Neural progenitor cell (in vitro differentiated cells): ENCODE measurements around the gene LAMB4. TPM values are rescaled to one million over a fixed set of nuclear protein-coding genes. Genes with fewer than 3 reads are reported as not detected.

ENCODE experiments used
- DNase-seq: peaks from one replicate; pipeline ENCODE4 v3.0.0-alpha.2; 2016; ENCODE audit warnings: low spot score
- H2AFZ ChIP-seq: fragments of 200-600 bp; sonication (generic); replicated peaks from 2 replicates; pipeline ENCODE4 v1.6.1; 2016; ENCODE audit warnings: antibody characterized with exemption
- H3F3A ChIP-seq: fragments of 200-600 bp; sonication (generic); 2 replicates; pipeline ENCODE4 v1.6.1; 2016; ENCODE audit warnings: antibody characterized with exemption, low read depth
- H3K27ac ChIP-seq: fragments of 200-600 bp; sonication (generic); 2 replicates; pipeline ENCODE4 v1.5.1; 2016; ENCODE audit warnings: mild to moderate bottlenecking
- H3K27me3 ChIP-seq: fragments of 200-600 bp; sonication (generic); 2 replicates; pipeline ENCODE4 v1.6.1; 2016; ENCODE audit warnings: mild to moderate bottlenecking, moderate library complexity
- H3K36me3 ChIP-seq: fragments of 200-600 bp; sonication (generic); 2 replicates; pipeline ENCODE4 v1.5.1; 2016
- H3K4me1 ChIP-seq: fragments of 200-600 bp; sonication (generic); 2 replicates; pipeline ENCODE4 v1.6.1; 2016; ENCODE audit warnings: mixed run types
- H3K4me2 ChIP-seq: fragments of 200-600 bp; sonication (generic); 2 replicates; pipeline ENCODE4 v1.6.1; 2016
- H3K4me3 ChIP-seq: fragments of 200-600 bp; sonication (generic); 2 replicates; pipeline ENCODE4 v1.5.1; 2016
- H3K79me2 ChIP-seq: fragments of 200-600 bp; sonication (generic); 2 replicates; pipeline ENCODE4 v1.6.1; 2016; ENCODE audit warnings: low read depth
- H3K9ac ChIP-seq: fragments of 200-600 bp; sonication (generic); 2 replicates; pipeline ENCODE4 v1.6.1; 2016
- H3K9me3 ChIP-seq: fragments of 200-600 bp; sonication (generic); 2 replicates; pipeline ENCODE4 v1.5.1; 2016; ENCODE audit warnings: low read depth
- H4K20me1 ChIP-seq: fragments of 200-600 bp; sonication (generic); 2 replicates; pipeline ENCODE4 v1.6.1; 2016; ENCODE audit warnings: low read depth
- H3K27ac Mint-ChIP-seq: 3 replicates; pipeline ENCODE4 v1.8.0; 2021; ENCODE audit warnings: mixed read lengths
- H3K27me3 Mint-ChIP-seq: 2 replicates; pipeline ENCODE4 v1.8.0; 2022; ENCODE audit warnings: low read depth, mild to moderate bottlenecking, inconsistent platforms, moderate library complexity, mixed read lengths; ENCODE audit not compliant: insufficient read depth
- H3K36me3 Mint-ChIP-seq: 3 replicates; pipeline ENCODE4 v1.8.0; 2021; ENCODE audit warnings: mixed read lengths
- H3K4me1 Mint-ChIP-seq: 3 replicates; pipeline ENCODE4 v1.8.0; 2021; ENCODE audit warnings: mixed read lengths
- H3K4me3 Mint-ChIP-seq: 3 replicates; pipeline ENCODE4 v1.8.0; 2021; ENCODE audit warnings: mild to moderate bottlenecking, moderate library complexity, mixed read lengths
- H3K9me3 Mint-ChIP-seq: 3 replicates; pipeline ENCODE4 v1.8.0; 2020; ENCODE audit warnings: mixed read lengths
- EZH2 ChIP-seq: fragments of 200-600 bp; sonication (generic); IDR thresholded peaks from 2 replicates; pipeline ENCODE4 v1.6.1; 2017; ENCODE audit warnings: antibody characterized with exemption, mild to moderate bottlenecking, moderate library complexity
- EZH2phosphoT487 ChIP-seq: fragments of 200-600 bp; sonication (generic); IDR thresholded peaks from 2 replicates; pipeline ENCODE4 v1.6.1; 2017; ENCODE audit warnings: antibody characterized with exemption
- total RNA-seq: library from RNA; depleted of rRNA; stranded (reverse); fragments of >200 nt; gene quantifications from 2 replicates; pipeline ENCODE4 v1.2.3, GENCODE V29; 2015; ENCODE audit warnings: low replicate concordance
- TF ChIP-seq, protein P1 (sequence below): fragments of 200-600 bp; sonication (generic); IDR thresholded peaks from 2 replicates; pipeline ENCODE4 v1.5.1; 2017; ENCODE audit warnings: antibody characterized with exemption, mild to moderate bottlenecking

Gene LAMB4
- total RNA-seq, 1 donor from 2014 or later = not detected

DNA sequence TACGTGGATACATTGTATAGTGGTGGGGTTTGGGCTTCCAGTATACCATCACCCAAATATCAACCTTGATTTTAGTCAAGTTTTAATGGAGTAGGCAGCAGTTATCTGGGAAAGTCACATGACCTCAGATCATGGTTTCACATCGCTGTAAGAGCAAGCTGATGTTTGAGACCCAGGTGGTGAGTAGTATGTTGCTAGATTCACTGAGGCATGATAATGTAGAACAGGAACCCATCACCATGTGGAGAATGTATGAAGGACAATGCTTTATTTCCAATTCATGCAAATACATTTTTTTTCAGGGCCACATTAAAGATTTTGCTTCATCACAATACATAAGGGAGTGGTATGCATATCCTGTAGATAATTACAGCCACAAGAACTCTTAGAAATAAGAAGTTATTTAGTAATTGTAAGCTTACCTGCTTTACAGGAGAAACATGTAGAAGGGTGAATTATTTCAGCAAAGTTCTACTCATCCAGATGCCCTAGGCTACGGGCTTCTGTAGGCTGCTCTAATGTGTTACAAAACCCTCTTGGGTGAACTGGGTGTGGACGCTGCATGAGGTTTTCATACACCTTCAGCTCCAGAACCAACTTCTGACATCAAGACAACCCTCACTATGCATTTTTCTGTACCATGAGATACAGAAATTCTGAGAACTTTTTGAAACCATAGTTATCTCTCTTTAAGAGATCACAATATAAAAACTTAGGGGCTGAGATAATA, 27.6 kb upstream of the LAMB4 start:
- no peak overlapping the region for H3K4me3 Mint-ChIP-seq
- H3K4me1 Mint-ChIP-seq = no peaks in the 10 kb centered on the region
- no peaks in the 10 kb centered on the region for H3K36me3 Mint-ChIP-seq
- Histone ChIP-seq H3K27me3 (no peaks in the 10 kb centered on the region), H3K9ac (no peak overlapping the region), H3K4me3 (no peak overlapping the region), H3F3A (no peaks in the 10 kb centered on the region), H3K4me1 (no peaks in the 10 kb centered on the region), H4K20me1 (no peaks in the 10 kb centered on the region), H3K79me2 (no peaks in the 10 kb centered on the region), H2AFZ (no peak overlapping the region), H3K36me3 (no peaks in the 10 kb centered on the region), H3K4me2 (no peak overlapping the region), H3K9me3 (no peaks in the 10 kb centered on the region), H3K27ac (no peak overlapping the region)
- H3K9me3 Mint-ChIP-seq = no peaks in the 10 kb centered on the region
- no peaks in the 10 kb centered on the region for H3K27me3 Mint-ChIP-seq
- H3K27ac Mint-ChIP-seq = no peak overlapping the region
- no peak for DNase-seq
- TF ChIP-seq, protein P1, sequence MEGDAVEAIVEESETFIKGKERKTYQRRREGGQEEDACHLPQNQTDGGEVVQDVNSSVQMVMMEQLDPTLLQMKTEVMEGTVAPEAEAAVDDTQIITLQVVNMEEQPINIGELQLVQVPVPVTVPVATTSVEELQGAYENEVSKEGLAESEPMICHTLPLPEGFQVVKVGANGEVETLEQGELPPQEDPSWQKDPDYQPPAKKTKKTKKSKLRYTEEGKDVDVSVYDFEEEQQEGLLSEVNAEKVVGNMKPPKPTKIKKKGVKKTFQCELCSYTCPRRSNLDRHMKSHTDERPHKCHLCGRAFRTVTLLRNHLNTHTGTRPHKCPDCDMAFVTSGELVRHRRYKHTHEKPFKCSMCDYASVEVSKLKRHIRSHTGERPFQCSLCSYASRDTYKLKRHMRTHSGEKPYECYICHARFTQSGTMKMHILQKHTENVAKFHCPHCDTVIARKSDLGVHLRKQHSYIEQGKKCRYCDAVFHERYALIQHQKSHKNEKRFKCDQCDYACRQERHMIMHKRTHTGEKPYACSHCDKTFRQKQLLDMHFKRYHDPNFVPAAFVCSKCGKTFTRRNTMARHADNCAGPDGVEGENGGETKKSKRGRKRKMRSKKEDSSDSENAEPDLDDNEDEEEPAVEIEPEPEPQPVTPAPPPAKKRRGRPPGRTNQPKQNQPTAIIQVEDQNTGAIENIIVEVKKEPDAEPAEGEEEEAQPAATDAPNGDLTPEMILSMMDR = no peak
- TF ChIP-seq EZH2 (no peak), EZH2phosphoT487 (no peak)

DNA sequence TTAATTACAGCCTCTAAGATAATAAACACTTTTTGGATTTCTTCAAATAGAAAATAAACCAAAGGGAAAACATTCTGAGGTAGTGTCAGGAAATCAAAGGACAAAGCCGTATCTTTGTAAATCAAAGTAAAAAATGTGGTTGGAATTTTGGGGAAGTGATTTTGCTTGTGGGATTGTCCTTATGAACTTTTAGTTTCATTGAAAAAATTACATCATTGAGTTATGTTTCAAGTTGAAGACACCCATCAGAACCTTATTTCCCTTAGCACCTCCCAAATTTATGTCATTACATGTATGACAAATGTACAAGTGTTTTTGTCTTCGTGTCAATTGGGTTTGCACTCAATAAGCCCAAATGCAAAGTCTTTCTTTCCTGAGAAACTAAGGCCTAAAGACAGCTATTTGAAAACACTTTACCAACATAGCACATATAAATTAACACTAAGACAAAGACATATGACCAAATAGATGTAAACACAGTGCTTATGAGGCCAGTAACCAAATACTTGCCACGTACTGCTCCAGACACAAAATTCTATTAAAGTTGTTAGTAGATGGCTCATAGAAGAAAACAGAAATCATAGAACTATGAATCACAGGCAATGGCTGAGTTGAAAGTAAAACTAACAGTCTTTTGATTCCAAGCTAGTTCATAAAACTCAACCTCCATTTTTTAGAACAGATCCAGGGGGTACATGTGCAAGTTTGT, 26.9 kb upstream of the LAMB4 start:
- no peak overlapping the region for H3K27ac Mint-ChIP-seq
- no peaks in the 10 kb centered on the region for H3K9me3 ChIP-seq
- peaks cover 4% of the 10 kb centered on the region for H3K4me1 ChIP-seq
- no peak overlapping the region for H3K4me2 ChIP-seq
- H3K9ac ChIP-seq = no peak overlapping the region
- no peaks in the 10 kb centered on the region for H3K36me3 Mint-ChIP-seq
- H3K9me3 Mint-ChIP-seq = no peaks in the 10 kb centered on the region
- H2AFZ ChIP-seq = no peak overlapping the region
- no peaks in the 10 kb centered on the region for H3K36me3 ChIP-seq
- no peaks in the 10 kb centered on the region for H3K4me1 Mint-ChIP-seq
- H3F3A ChIP-seq = no peaks in the 10 kb centered on the region
- H4K20me1 ChIP-seq = no peaks in the 10 kb centered on the region
- H3K27ac ChIP-seq = no peak overlapping the region
- no peak for DNase-seq
- no peak overlapping the region for H3K4me3 ChIP-seq
- no peaks in the 10 kb centered on the region for H3K27me3 Mint-ChIP-seq
- H3K79me2 ChIP-seq = no peaks in the 10 kb centered on the region
- TF ChIP-seq EZH2 (no peak), EZH2phosphoT487 (no peak)
- TF ChIP-seq, protein P1 = no peak
- H3K4me3 Mint-ChIP-seq = no peak overlapping the region
- no peaks in the 10 kb centered on the region for H3K27me3 ChIP-seq

DNA sequence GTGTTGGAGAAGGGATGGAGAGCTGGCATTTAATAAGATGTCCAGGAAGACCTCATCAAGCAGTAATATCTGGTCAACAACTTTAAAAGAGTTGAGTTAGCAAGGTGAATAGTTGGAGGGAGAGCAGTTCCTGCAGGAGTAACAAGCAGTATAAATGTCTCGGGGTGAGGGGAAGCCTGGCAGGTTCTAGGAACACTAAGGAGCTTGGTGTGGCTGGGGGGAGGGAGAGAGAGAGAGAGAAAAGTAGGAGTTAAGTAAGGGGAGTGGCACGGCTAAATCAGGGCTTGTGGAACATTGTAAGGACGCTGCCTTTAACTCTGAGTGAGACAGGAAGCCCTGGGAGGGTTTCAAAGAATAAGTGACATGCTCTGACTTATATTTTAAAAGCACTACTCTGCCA, 22.0 kb upstream of the LAMB4 start:
- Mint-ChIP-seq H3K9me3 (no peaks in the 10 kb centered on the region), H3K27ac (no peak overlapping the region), H3K27me3 (no peaks in the 10 kb centered on the region), H3K4me1 (no peaks in the 10 kb centered on the region), H3K4me3 (no peak overlapping the region), H3K36me3 (no peaks in the 10 kb centered on the region)
- H3K9me3 ChIP-seq = no peaks in the 10 kb centered on the region
- DNase-seq = no peak
- H4K20me1 ChIP-seq = no peaks in the 10 kb centered on the region
- H3K79me2 ChIP-seq = no peaks in the 10 kb centered on the region
- no peaks in the 10 kb centered on the region for H3K36me3 ChIP-seq
- no peak overlapping the region for H3K27ac ChIP-seq
- H3K27me3 ChIP-seq = no peaks in the 10 kb centered on the region
- no peak overlapping the region for H3K9ac ChIP-seq
- peak overlapping the region; percentile 14 for H2AFZ ChIP-seq
- no peak overlapping the region for H3K4me3 ChIP-seq
- no peaks in the 10 kb centered on the region for H3F3A ChIP-seq
- H3K4me1 ChIP-seq = peaks cover 4% of the 10 kb centered on the region
- H3K4me2 ChIP-seq = no peak overlapping the region
- TF ChIP-seq EZH2 = no peak
- TF ChIP-seq, protein P1 = no peak
- TF ChIP-seq EZH2phosphoT487 = no peak
